IPS-20b (cell line): Measurements from ENCODE around the gene GPC5.

Experiments used
- H3K27ac ChIP-seq: one replicate; pipeline ENCODE4 v1.5.1; 2013; ENCODE audit warnings: low read length
- H3K27me3 ChIP-seq: 2 replicates; pipeline ENCODE4 v1.6.1; 2013; ENCODE audit warnings: mild to moderate bottlenecking, low read length, inconsistent platforms; ENCODE audit not compliant: insufficient read depth
- H3K36me3 ChIP-seq: 2 replicates; pipeline ENCODE4 v1.6.1; 2013; ENCODE audit warnings: low read depth, mild to moderate bottlenecking, inconsistent platforms, low read length, moderate library complexity; ENCODE audit not compliant: insufficient read depth
- H3K4me1 ChIP-seq: 2 replicates; pipeline ENCODE4 v1.6.1; 2013; ENCODE audit warnings: mild to moderate bottlenecking, control low read depth, inconsistent platforms, low read length, moderate library complexity; ENCODE audit not compliant: insufficient read depth
- H3K4me3 ChIP-seq: 2 replicates; pipeline ENCODE4 v1.5.1; 2013; ENCODE audit warnings: mild to moderate bottlenecking, low read length, inconsistent platforms
- H3K9ac ChIP-seq: 2 replicates; pipeline ENCODE4 v1.6.1; 2013; ENCODE audit warnings: low read depth, mild to moderate bottlenecking, inconsistent platforms, low read length, moderate library complexity
- H3K9me3 ChIP-seq: 2 replicates; pipeline ENCODE4 v1.6.1; 2013; ENCODE audit warnings: mild to moderate bottlenecking, low read depth, low read length, inconsistent platforms; ENCODE audit not compliant: insufficient read depth

The GPC5 gene

DNA sequence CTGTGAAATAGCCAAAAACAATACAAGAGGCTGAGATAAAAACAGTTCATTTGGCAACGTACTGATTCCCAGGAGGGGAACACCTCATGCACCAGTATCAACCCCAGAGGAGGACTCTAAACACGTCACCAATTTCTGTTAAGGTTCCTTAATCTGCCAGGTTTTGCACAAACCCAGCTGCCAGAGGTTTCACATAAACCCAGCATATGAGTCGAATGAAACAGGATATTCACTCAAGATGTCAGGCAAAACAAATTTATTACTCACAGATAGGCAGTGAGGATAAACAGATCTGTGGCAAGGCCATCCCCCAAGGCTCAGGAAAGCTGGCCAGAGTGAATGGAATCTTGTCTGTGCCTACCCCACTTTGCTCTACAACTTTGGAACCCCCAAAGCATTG, 210.9 kb downstream of the GPC5 start:
- H3K27me3 ChIP-seq = no peaks in the 10 kb centered on the region
- no peaks in the 10 kb centered on the region for H3K4me1 ChIP-seq
- no peaks in the 10 kb centered on the region for H3K36me3 ChIP-seq
- no peak overlapping the region for H3K9ac ChIP-seq
- H3K27ac ChIP-seq = no peak overlapping the region
- H3K9me3 ChIP-seq = no peaks in the 10 kb centered on the region
- H3K4me3 ChIP-seq = no peak overlapping the region

DNA sequence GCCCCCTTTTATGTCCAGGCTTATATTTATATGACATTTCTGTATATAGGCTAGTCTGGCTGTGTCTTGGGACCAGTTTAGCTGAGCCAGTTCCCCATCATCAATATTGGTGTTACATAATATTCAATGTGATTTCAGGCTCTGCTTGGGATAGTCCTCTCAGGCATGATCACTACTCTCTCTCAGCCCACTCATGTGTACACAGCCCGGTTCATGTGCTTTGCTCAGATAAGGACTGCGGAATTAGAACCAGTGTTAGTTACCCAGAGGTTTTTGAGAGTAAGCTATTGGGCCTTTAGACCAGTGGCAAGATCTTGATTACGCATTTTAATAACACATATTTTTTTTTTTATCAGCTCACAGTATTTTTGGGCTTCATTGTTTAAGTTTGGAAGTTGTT, 219.9 kb downstream of the GPC5 start:
- Histone ChIP-seq H3K27ac (no peak overlapping the region), H3K4me1 (no peaks in the 10 kb centered on the region), H3K9me3 (no peaks in the 10 kb centered on the region), H3K4me3 (no peak overlapping the region), H3K27me3 (no peaks in the 10 kb centered on the region), H3K9ac (no peak overlapping the region), H3K36me3 (no peaks in the 10 kb centered on the region)

DNA sequence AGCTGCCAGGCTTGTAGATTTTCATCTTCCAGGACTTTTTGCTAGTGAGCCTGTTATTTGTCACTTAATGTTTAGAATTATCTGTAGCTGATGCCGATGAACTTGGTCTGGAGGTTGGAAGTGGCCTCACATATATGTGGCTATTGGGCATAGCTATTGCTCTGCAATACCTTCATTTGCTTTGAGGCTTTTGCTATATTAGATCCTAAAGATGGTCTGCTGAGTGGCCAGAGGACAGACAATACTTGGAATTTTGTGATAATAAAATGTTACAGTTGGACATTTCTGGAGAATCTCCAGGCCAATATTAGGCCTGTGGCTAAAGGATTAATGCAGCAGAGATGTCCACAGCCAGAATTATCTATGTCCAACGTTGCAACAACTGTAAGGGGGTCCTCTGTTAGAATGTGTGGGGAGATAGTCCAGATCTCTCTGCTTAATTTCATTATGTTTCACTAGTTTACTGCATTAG, 222.3 kb downstream of the GPC5 start:
- no peak overlapping the region for H3K27ac ChIP-seq
- H3K9ac ChIP-seq = no peak overlapping the region
- H3K4me1 ChIP-seq = no peaks in the 10 kb centered on the region
- H3K27me3 ChIP-seq = no peaks in the 10 kb centered on the region
- H3K4me3 ChIP-seq = no peak overlapping the region
- H3K36me3 ChIP-seq = no peaks in the 10 kb centered on the region
- H3K9me3 ChIP-seq = no peaks in the 10 kb centered on the region

DNA sequence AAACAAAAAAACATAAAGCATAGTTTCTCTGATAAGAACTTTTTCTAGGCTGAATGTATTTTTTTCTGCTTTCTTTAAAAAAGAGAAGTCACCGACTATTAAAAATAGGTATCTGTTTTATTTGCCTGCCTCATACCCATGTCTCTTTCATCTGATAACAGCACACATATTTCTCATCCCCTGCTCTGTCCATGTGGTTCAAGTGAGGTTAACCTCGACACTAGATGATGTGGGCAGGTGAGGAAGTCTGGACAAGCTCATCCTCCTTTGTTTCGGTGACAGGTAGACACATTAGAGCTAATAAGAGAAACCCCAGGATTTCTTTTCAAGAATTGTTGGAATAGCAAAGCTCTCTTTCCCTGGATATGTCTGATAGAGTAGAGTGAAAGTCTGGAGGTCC, 222.7 kb downstream of the GPC5 start:
- Histone ChIP-seq H3K4me3 (no peak overlapping the region), H3K4me1 (no peaks in the 10 kb centered on the region), H3K27me3 (no peaks in the 10 kb centered on the region), H3K36me3 (no peaks in the 10 kb centered on the region), H3K9me3 (no peaks in the 10 kb centered on the region), H3K27ac (no peak overlapping the region), H3K9ac (no peak overlapping the region)

DNA sequence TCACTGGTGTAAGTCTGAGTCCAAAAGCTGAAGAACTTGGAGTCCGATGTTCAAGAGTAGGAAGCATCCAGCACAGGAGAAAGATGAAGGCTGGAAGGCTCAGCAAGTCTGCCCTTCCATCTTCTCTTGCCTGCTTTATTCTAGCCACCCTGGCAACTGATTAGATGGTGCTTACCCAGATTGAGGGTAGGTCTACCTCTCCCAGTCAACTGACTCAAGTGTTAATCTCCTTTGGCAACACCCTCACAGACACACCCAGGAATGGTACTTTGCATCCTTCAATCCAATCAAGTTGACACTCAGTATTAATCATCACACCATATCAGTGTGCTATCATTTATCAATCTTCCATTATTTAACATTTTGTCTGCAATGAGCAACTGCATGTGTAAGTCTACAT, 223.5 kb downstream of the GPC5 start:
- Histone ChIP-seq H3K27ac (no peak overlapping the region), H3K9me3 (no peaks in the 10 kb centered on the region), H3K9ac (no peak overlapping the region), H3K27me3 (no peaks in the 10 kb centered on the region), H3K4me3 (no peak overlapping the region), H3K36me3 (no peaks in the 10 kb centered on the region), H3K4me1 (no peaks in the 10 kb centered on the region)

DNA sequence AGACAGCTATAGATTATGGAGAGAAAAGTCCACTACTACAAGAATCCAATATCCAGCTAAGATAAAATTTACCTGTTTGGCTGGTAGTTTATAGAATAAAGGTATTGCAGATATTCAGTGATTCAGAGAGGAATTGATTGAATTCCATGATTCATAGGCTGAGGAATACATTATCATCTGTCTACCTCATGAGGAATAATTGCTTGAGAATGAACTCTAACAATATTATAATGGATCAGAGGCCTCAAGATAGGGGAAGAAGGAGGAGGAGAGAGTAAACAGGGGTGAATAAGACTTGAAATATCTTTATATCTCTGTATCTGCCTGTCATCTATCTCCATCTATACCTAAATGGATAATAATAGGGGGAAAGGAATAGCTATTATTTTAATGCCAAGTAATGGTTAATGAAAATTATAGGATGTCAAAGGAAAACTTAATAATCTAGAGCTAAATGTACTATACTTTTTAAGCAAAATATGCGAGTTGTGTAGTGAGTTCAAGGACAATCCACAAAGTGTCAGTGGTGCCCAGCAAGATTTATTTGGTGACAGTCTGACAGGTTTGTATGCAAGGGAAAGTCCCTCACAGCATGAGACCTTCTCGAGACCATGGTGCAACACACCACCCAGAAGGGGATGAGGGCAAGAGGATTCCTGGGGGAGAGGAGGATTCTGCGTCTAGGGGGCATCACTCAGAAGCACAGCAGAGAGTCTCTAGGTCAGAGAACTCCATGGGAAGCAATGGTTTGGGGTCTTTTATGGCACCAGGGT, 224.5 kb downstream of the GPC5 start:
- no peaks in the 10 kb centered on the region for H3K36me3 ChIP-seq
- H3K9me3 ChIP-seq = no peaks in the 10 kb centered on the region
- H3K9ac ChIP-seq = no peak overlapping the region
- no peaks in the 10 kb centered on the region for H3K27me3 ChIP-seq
- H3K4me1 ChIP-seq = no peaks in the 10 kb centered on the region
- H3K4me3 ChIP-seq = no peak overlapping the region
- H3K27ac ChIP-seq = no peak overlapping the region

DNA sequence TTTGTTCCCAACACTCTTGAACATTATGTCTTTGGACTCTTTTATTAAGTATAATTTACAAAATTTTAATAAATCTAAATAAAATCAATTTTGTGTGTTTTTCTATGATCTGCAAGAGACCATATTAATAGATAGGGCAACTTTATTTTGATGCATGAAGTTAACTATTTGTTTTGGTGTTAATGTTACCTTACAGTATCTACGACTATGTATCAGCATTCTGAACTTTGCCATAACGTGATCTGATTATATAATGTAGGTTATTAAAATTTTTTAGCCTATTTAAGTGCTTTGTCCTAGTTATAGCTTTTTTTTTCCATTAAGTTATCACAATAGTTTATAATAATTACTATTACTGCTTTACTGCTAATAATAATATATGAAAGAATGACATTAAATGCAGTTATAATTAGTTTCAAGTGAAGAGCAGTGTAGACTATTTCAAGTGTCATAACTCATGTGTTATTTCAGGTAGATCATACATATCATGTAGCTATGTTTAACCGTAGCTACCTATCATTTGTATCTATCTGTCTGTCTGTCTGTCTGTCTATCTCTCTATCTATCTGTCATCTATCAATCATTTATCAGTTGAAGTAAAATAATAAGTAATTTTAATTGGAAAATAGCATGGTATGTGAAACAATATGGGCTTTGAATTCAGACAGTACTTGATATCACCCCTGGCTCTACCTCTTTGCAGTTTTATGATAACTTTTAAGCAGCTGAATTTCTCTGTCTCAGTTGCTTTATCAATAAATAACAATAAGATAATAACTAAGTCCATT, 229.7 kb downstream of the GPC5 start:
- Histone ChIP-seq H3K27me3 (no peaks in the 10 kb centered on the region), H3K4me3 (no peak overlapping the region), H3K9me3 (no peaks in the 10 kb centered on the region), H3K9ac (no peak overlapping the region), H3K27ac (no peak overlapping the region), H3K4me1 (0 out of 2 replicates have a peak, but pooled peaks cover 3% of the 10 kb centered on the region), H3K36me3 (no peaks in the 10 kb centered on the region)

DNA sequence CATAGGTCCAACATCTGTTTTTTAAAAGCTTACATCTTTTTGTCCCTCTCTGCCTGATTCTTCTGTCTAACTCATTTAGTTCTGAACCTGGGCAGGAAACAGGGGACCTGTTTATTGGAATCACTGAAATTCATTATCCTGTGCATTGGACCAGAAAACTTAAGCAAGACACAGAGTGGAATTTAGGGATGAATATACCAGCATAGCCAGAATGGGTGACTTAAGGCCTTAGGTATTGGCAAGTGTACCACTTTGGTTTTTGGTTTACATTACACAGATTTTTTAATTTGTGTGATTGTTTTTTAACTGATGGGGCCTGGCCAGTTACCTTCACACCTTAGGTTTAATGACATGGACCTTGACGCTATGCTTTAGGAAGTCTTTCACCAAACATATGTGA, 232.5 kb downstream of the GPC5 start:
- Histone ChIP-seq H3K9ac (no peak overlapping the region), H3K27ac (no peak overlapping the region), H3K9me3 (no peaks in the 10 kb centered on the region), H3K27me3 (no peaks in the 10 kb centered on the region), H3K36me3 (no peaks in the 10 kb centered on the region), H3K4me1 (0 out of 2 replicates have a peak, but pooled peaks cover 3% of the 10 kb centered on the region), H3K4me3 (no peak overlapping the region)

DNA sequence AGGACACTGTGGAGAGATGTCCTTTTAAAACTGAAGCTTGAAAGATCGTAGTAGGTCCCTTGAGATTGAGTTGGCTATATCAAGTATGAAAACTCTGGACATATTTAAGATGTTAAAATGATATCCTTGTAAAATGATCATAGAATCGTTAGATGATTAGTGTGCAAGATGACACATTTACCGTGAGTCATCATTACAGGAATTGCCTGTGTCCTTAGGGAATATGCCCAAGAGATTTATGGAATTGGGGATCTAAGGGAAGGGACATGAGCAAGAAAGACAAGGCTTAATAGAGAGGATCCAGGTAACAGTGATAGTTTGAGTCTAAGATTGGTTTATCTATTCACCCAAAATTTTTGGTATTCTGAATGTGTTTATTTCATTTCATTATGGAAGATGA, 233.7 kb downstream of the GPC5 start:
- 0 out of 2 replicates have a peak, but pooled peaks cover 3% of the 10 kb centered on the region for H3K4me1 ChIP-seq
- H3K36me3 ChIP-seq = no peaks in the 10 kb centered on the region
- H3K27me3 ChIP-seq = no peaks in the 10 kb centered on the region
- no peak overlapping the region for H3K4me3 ChIP-seq
- H3K27ac ChIP-seq = no peak overlapping the region
- no peaks in the 10 kb centered on the region for H3K9me3 ChIP-seq
- no peak overlapping the region for H3K9ac ChIP-seq

DNA sequence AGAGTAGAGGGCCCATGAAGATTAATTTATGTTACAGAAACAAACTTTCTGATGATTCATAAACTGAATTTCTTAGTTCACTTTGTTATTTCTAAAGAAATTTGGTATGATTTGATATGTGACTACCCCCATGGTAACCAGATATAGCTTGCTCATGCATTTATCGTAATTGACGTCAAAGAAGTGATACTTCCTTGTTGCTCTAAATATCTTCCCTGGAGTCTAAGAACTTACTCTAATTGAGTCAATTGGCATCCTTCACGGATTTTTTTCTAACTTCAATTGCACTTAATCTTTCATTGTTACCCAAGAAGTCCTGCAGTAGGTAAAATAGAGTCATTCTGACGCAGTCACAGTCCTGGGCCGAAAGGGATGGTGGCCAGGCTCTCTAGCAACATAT, 240.9 kb downstream of the GPC5 start:
- Histone ChIP-seq H3K9me3 (no peaks in the 10 kb centered on the region), H3K36me3 (no peaks in the 10 kb centered on the region), H3K4me3 (no peak overlapping the region), H3K9ac (no peak overlapping the region), H3K4me1 (no peaks in the 10 kb centered on the region), H3K27me3 (no peaks in the 10 kb centered on the region), H3K27ac (no peak overlapping the region)

DNA sequence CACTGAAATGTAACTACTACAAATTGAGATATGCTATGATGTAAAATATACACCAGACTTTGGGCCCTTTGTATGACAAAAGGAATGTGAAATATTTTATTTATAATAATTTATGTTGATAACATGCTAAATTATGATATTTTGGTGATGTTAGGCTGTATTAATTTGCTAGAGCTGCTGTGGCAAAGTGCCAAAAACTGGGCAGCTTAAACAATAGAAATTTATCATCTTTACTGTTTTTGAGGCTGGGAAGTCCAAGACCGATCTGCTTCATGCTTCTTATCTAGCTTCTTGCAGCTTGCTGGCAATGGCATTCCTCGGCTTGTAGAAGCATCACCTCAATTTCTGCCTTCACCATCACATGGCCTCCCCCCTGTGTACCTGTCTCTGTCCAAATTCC, 245.0 kb downstream of the GPC5 start:
- H3K4me1 ChIP-seq = 0 out of 2 replicates have a peak, but pooled peaks cover 3% of the 10 kb centered on the region
- no peak overlapping the region for H3K4me3 ChIP-seq
- no peaks in the 10 kb centered on the region for H3K9me3 ChIP-seq
- H3K9ac ChIP-seq = no peak overlapping the region
- no peaks in the 10 kb centered on the region for H3K27me3 ChIP-seq
- H3K36me3 ChIP-seq = no peaks in the 10 kb centered on the region
- no peak overlapping the region for H3K27ac ChIP-seq

DNA sequence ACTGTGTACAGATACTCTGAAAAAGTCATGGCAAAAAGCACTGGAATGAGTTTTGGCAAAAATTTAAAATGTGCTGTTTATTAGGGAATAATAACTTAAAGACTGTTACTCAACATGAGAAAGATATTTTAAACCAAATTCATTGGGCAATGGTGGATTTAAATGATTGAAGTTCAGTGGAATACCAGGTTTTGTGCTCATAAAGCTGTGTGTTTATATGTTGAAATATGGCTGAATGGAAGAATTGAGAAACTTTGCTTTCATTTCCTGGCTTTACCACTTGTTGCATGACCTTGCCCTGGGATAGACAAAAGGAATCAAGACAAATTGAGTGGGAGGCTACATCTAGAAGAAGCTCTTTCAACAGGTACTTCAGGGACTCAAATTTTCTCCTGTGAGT, 246.4 kb downstream of the GPC5 start:
- no peak overlapping the region for H3K27ac ChIP-seq

More for the DNA sequence above, 246.4 kb downstream of the GPC5 start:
- Histone ChIP-seq H3K36me3 (no peaks in the 10 kb centered on the region), H3K4me3 (no peak overlapping the region), H3K27me3 (no peaks in the 10 kb centered on the region), H3K9ac (no peak overlapping the region), H3K9me3 (no peaks in the 10 kb centered on the region), H3K4me1 (0 out of 2 replicates have a peak, but pooled peaks cover 3% of the 10 kb centered on the region)
